GM12875 (cell line): ENCODE measurements around the gene STK32C.
"Not testable (repeated sequence)": the region's sequence is repeated elsewhere in the genome, so short reads cannot be mapped to it uniquely, and the experiment has no call there.

Experiments used
- H3K4me3 ChIP-seq: one replicate; pipeline ENCODE4 v1.5.1; 2011; ENCODE audit warnings: low read depth, low read length, control low read depth
- CTCF ChIP-seq: IDR thresholded peaks from 2 replicates; pipeline ENCODE4 v1.5.1; 2011; ENCODE audit warnings: low read depth, mild to moderate bottlenecking, control low read depth, inconsistent platforms, low read length, moderate library complexity, borderline replicate concordance; ENCODE audit not compliant: insufficient read depth

STK32C gene

DNA sequence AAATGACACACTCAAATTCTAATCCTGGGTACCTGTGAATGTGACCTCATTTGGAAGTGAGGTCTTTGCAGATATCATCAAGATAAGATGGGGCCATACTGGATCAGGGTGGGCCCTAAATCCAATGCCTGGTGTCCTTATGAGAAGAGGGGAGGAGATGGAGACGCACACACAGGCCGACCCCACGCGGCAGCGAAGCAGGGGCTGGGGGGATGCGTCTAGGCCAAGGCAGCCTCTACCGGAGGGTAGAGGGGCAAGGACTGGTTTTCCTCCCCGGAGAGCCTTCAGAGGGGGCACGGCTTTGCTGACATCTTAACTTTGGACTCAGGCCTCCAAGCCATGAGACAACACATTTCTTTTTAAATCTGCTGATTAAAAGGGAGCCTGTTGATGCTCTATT, 87.7 kb downstream of the STK32C start:
- H3K4me3 ChIP-seq, result no peak overlapping the region
- TF ChIP-seq CTCF, result no peak

DNA sequence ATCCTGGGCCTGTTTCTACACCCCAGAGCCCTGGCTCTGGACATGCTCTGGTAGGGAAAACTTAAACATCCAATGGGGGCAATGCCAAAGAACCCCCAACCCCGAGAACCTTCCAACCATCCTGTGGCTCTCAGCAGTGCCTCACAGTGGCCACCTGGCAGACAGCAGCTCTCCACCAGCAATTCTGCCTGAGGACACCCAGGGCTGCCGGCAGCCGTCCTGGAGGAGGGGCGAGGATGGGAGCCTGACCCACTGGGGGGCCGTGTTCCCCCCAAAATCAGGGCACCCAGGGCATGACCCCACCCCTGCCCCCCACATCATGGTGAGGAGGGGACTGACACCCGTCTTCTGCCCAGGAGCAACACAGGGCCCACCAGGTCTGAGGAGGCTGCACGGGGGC, 88.3 kb downstream of the STK32C start:
- peak; percentile 28; the same call in 1 of the 2 replicates for TF ChIP-seq CTCF
- H3K4me3 ChIP-seq, result no peak overlapping the region

DNA sequence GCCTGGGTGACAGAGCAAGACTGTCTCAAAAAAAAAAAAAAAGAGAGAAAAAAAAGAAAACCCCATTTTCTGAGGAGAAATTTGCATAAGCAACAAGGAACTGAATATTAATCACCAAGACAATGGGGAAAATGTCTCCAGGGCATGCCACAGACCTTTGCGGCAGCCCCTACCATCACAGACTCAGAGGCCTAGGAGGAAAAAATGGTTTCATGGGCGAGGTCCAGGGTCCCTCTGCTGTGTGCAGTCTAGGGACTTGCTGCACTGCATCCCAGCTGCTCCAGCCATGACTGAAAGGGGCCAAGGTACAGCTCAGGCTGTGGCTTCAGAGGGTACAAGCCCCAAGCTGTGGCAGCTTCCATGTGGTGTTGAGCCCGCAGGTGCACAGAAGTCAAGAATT, 91.3 kb downstream of the STK32C start:
- H3K4me3 ChIP-seq, result not testable (repeated sequence)

GRCh38 chr10:132213917-132214316, 93.8 kb downstream of the STK32C start:
- H3K4me3 ChIP-seq, result no peak overlapping the region
- no peak for TF ChIP-seq CTCF

DNA sequence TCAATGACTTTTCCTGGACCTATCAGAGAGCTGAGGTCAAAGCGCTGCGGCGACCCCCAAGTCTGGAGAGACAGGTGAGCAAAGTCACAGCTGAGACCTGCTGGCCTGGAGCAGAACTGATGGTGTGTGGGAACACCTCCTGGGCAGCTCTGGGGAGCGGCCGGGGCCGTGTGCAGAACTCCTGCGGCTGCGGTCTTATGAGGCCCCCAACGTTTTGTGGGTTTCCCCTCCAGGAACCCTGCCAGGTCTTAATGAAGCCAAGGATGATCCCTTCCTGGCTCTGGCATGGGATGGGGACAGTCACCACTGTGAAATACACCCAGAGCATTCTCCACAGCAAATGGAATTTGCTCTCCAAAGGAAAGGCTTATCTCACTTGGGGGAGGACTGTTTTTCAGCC, 94.9 kb downstream of the STK32C start:
- H3K4me3 ChIP-seq, result no peak overlapping the region
- no peak for TF ChIP-seq CTCF

- no peak for TF ChIP-seq CTCF
- no peak overlapping the region for H3K4me3 ChIP-seq
Observed at GRCh38 chr10:132211246-132211645, 96.5 kb downstream of the STK32C start.

- no peak overlapping the region for H3K4me3 ChIP-seq
- TF ChIP-seq CTCF, result no peak
Observed at GRCh38 chr10:132210766-132211165, 97.0 kb downstream of the STK32C start.

GRCh38 chr10:132209978-132210530, 97.7 kb downstream of the STK32C start:
- no peak for TF ChIP-seq CTCF
- H3K4me3 ChIP-seq, result no peak overlapping the region
